ENCODE results near the gene CPNE7. TPM values are rescaled to one million over a fixed set of nuclear protein-coding genes. Genes with fewer than 3 reads are reported as not detected.

Gene CPNE7
- polyA plus RNA-seq, 1 donor from 2014 or later: 0.15 TPM

- no peak overlapping the region for H3K4me3 ChIP-seq (ENCODE audit: low read length)
- no peak overlapping the region for H3K4me2 ChIP-seq (ENCODE audit: low read length)
- no peaks in the 10 kb centered on the region for H4K20me1 ChIP-seq (ENCODE audit: insufficient read depth)
- no peaks in the 10 kb centered on the region for H3K36me3 ChIP-seq (ENCODE audit: insufficient read depth, low read length)
- no peak overlapping the region for H3K27ac ChIP-seq (ENCODE audit: low read length)
- TF ChIP-seq CTCF (IDR thresholded peaks at IDR 0.05; ENCODE audit: poor library complexity, severe bottlenecking) (no peak), TAF1 (IDR thresholded peaks at IDR 0.05; ENCODE audit: low read depth) (no peak), MXI1 (conservative IDR thresholded peaks at IDR 0.05; ENCODE audit: poor library complexity, severe bottlenecking) (no peak), EZH2 (IDR thresholded peaks at IDR 0.05; ENCODE audit: borderline replicate concordance, insufficient read depth, low read length, poor library complexity, severe bottlenecking) (no peak), SMC3 (conservative IDR thresholded peaks at IDR 0.05; ENCODE audit: poor library complexity) (no peak), RAD21 (conservative IDR thresholded peaks at IDR 0.05) (no peak), REST (IDR thresholded peaks at IDR 0.05; ENCODE audit: borderline replicate concordance) (no peak), EP300 (conservative IDR thresholded peaks at IDR 0.05; ENCODE audit: poor library complexity, severe bottlenecking) (no peak), POLR2AphosphoS5 (IDR thresholded peaks at IDR 0.05) (no peak)
- no peak overlapping the region for H2AFZ ChIP-seq (ENCODE audit: low read depth, low read length)
- H3K9ac ChIP-seq (ENCODE audit: low read length): no peak overlapping the region
- H3K27me3 ChIP-seq (ENCODE audit: insufficient read depth, low read depth, low read length): no peaks in the 10 kb centered on the region
- no peaks in the 10 kb centered on the region for H3K79me2 ChIP-seq (replicated peaks; ENCODE audit: insufficient read depth, low read length)
- no peaks in the 10 kb centered on the region for H3F3A ChIP-seq (ENCODE audit: insufficient read depth, low read length, poor library complexity, severe bottlenecking)
- H3K9me2 ChIP-seq (ENCODE audit: insufficient read depth, low read length): no peaks in the 10 kb centered on the region
- no peaks in the 10 kb centered on the region for H3K9me3 ChIP-seq (ENCODE audit: low read length)
Measured at GRCh38 chr16:89544113-89544512, 31.4 kb upstream of the CPNE7 start.

- no peak overlapping the region for H3K27ac ChIP-seq (ENCODE audit: low read length)
- no peaks in the 10 kb centered on the region for H3K9me3 ChIP-seq (ENCODE audit: low read length)
- no peaks in the 10 kb centered on the region for H3K27me3 ChIP-seq (ENCODE audit: insufficient read depth, low read depth, low read length)
- H3K9me2 ChIP-seq (ENCODE audit: insufficient read depth, low read length): no peaks in the 10 kb centered on the region
- no peak overlapping the region for H3K9ac ChIP-seq (ENCODE audit: low read length)
- H3K4me3 ChIP-seq (ENCODE audit: low read length): no peak overlapping the region
- H3K36me3 ChIP-seq (ENCODE audit: insufficient read depth, low read length): no peaks in the 10 kb centered on the region
- H3K4me2 ChIP-seq (ENCODE audit: low read length): no peak overlapping the region
- H3F3A ChIP-seq (ENCODE audit: insufficient read depth, low read length, poor library complexity, severe bottlenecking): no peaks in the 10 kb centered on the region
- no peak overlapping the region for H2AFZ ChIP-seq (ENCODE audit: low read depth, low read length)
- no peaks in the 10 kb centered on the region for H3K79me2 ChIP-seq (replicated peaks; ENCODE audit: insufficient read depth, low read length)
- TF ChIP-seq CTCF (IDR thresholded peaks at IDR 0.05; ENCODE audit: poor library complexity, severe bottlenecking) (no peak), MXI1 (conservative IDR thresholded peaks at IDR 0.05; ENCODE audit: poor library complexity, severe bottlenecking) (no peak), RAD21 (conservative IDR thresholded peaks at IDR 0.05) (no peak), POLR2AphosphoS5 (IDR thresholded peaks at IDR 0.05) (no peak), REST (IDR thresholded peaks at IDR 0.05; ENCODE audit: borderline replicate concordance) (no peak), EZH2 (IDR thresholded peaks at IDR 0.05; ENCODE audit: borderline replicate concordance, insufficient read depth, low read length, poor library complexity, severe bottlenecking) (no peak), EP300 (conservative IDR thresholded peaks at IDR 0.05; ENCODE audit: poor library complexity, severe bottlenecking) (no peak), SMC3 (conservative IDR thresholded peaks at IDR 0.05; ENCODE audit: poor library complexity) (no peak), TAF1 (IDR thresholded peaks at IDR 0.05; ENCODE audit: low read depth) (no peak)
- no peaks in the 10 kb centered on the region for H4K20me1 ChIP-seq (ENCODE audit: insufficient read depth)
Measured at GRCh38 chr16:89544713-89545043, 30.9 kb upstream of the CPNE7 start.
